H1 (cell line): Measurements from ENCODE around the gene PRODH2. TPM values are rescaled to one million over a fixed set of nuclear protein-coding genes. Genes with fewer than 3 reads are reported as not detected.

Experiments
- CTCF ChIA-PET: fragments of 300-600 bp; sonication (Branson Sonifier 250); formaldehyde crosslinking; loops from one replicate; lab custom pipeline; 2021; ENCODE audit not compliant: partially characterized antibody; lab: Charles Lee
- POLR2A ChIA-PET: fragments of 300-600 bp; sonication (Branson Sonifier 250); formaldehyde crosslinking; loops from one replicate; lab custom pipeline; 2021; ENCODE audit warnings: inconsistent platforms; ENCODE audit not compliant: partially characterized antibody; lab: Charles Lee
- DNase-seq, 2 experiments: peaks; one replicate each; pipeline versions ENCODE4 v3.0.0 to v3.0.0-alpha.2; 2010 to 2022; ENCODE audit warnings: low spot score in 2 of 2, low read depth in 1 of 2, mixed read lengths in 1 of 2
- FAIRE-seq: peaks from 2 replicates; lab custom pipeline; 2011; peaks lifted over from hg19 to GRCh38; lab: Jason Lieb, UNC
- H2AFZ ChIP-seq: 2 replicates; pipeline ENCODE4 v1.8.1; 2012; ENCODE audit warnings: low read length, inconsistent platforms
- H2AK5ac ChIP-seq: 2 replicates; pipeline ENCODE4 v1.6.1; 2013; ENCODE audit warnings: low read depth, low read length
- H2BK120ac ChIP-seq: replicated peaks from 2 replicates; pipeline ENCODE3; 2013; ENCODE audit warnings: low read depth, low read length, inconsistent platforms
- H2BK12ac ChIP-seq: 2 replicates; pipeline ENCODE4 v1.6.1; 2013; ENCODE audit warnings: low read depth, low read length
- H2BK15ac ChIP-seq: 2 replicates; pipeline ENCODE4 v1.6.1; 2013; ENCODE audit warnings: low read length
- H2BK20ac ChIP-seq: 2 replicates; pipeline ENCODE4 v1.6.1; 2013; ENCODE audit warnings: low read length
- H2BK5ac ChIP-seq: 2 replicates; pipeline ENCODE4 v1.6.1; 2013; ENCODE audit warnings: low read depth, low read length
- H3K14ac ChIP-seq: 2 replicates; pipeline ENCODE4 v1.6.1; 2013; ENCODE audit warnings: inconsistent platforms; ENCODE audit not compliant: insufficient read length
- H3K18ac ChIP-seq: 2 replicates; pipeline ENCODE4 v1.6.1; 2013; ENCODE audit warnings: low read length; ENCODE audit errors: extremely low read depth
- H3K23ac ChIP-seq: 2 replicates; pipeline ENCODE4 v1.6.1; 2013; ENCODE audit warnings: inconsistent platforms; ENCODE audit not compliant: insufficient read length
- H3K23me2 ChIP-seq: 2 replicates; pipeline ENCODE4 v1.6.1; 2013; ENCODE audit warnings: low read depth, low read length
- H3K27ac ChIP-seq: 2 replicates; pipeline ENCODE4 v1.6.1; 2011; ENCODE audit warnings: low read depth, low read length, inconsistent platforms
- H3K27me3 ChIP-seq, 4 experiments: replicated peaks in 1 of 4; 1 replicate in 1 of 4; 2 replicates in 3 of 4; pipeline versions ENCODE4 v1.6.1 to v1.8.1; 2011 to 2013; ENCODE audit warnings: low read length in 3 of 4, mild to moderate bottlenecking in 3 of 4, inconsistent platforms in 2 of 4, mixed read lengths in 2 of 4, moderate library complexity in 1 of 4; ENCODE audit not compliant: control insufficient read depth in 3 of 4, insufficient read depth in 3 of 4; ENCODE audit errors: extremely low read depth in 1 of 4
- H3K36me3 ChIP-seq, 4 experiments: 2 replicates each; pipeline versions ENCODE4 v1.6.1 to v1.8.1; 2011 to 2013; ENCODE audit warnings: mild to moderate bottlenecking in 4 of 4, low read length in 3 of 4, moderate library complexity in 2 of 4, control low read depth in 1 of 4, inconsistent platforms in 1 of 4; ENCODE audit not compliant: insufficient read depth in 4 of 4, control insufficient read depth in 2 of 4
- H3K4ac ChIP-seq: replicated peaks from 2 replicates; pipeline ENCODE3; 2013; ENCODE audit warnings: low read length, low read depth, mixed read lengths, inconsistent platforms; ENCODE audit not compliant: insufficient read length
- H3K4me1 ChIP-seq, 4 experiments: replicated peaks in 1 of 4; 1 replicate in 1 of 4; 2 replicates in 3 of 4; pipeline versions ENCODE4 v1.6.1 to v1.8.1; 2011 to 2013; ENCODE audit warnings: low read length in 3 of 4, inconsistent platforms in 2 of 4, mixed read lengths in 1 of 4; ENCODE audit not compliant: insufficient read depth in 4 of 4, control insufficient read depth in 3 of 4
- H3K4me2 ChIP-seq, 2 experiments: 2 replicates each; pipeline versions ENCODE4 v1.6.1 to v1.8.1; 2011 to 2013; ENCODE audit warnings: low read depth in 2 of 2, low read length in 2 of 2, control low read depth in 1 of 2, inconsistent platforms in 1 of 2, mild to moderate bottlenecking in 1 of 2; ENCODE audit not compliant: insufficient read depth in 1 of 2
- H3K4me3 ChIP-seq, 4 experiments: fragments of 200-600, 300-600 bp in 1 of 4; sonication (generic), shearing (Covaris generic), sonication (Bioruptor Twin) in 1 of 4; 2 replicates each; pipeline versions ENCODE4 v1.5.1 to v1.8.1; 2011 to 2016; ENCODE audit warnings: low read length in 4 of 4, low read depth in 3 of 4, control low read depth in 2 of 4, inconsistent platforms in 2 of 4, mild to moderate bottlenecking in 2 of 4, mixed read lengths in 1 of 4, moderate library complexity in 1 of 4; ENCODE audit not compliant: insufficient read depth in 2 of 4; ENCODE audit errors: extremely low read depth in 1 of 4
- H3K56ac ChIP-seq: replicated peaks from 2 replicates; pipeline ENCODE3; 2013; ENCODE audit warnings: low read depth, mild to moderate bottlenecking, mixed read lengths, low read length, inconsistent platforms; ENCODE audit not compliant: insufficient read length
- H3K79me1 ChIP-seq: 2 replicates; pipeline ENCODE4 v1.6.1; 2013; ENCODE audit warnings: low read depth, low read length, control low read depth
- H3K79me2 ChIP-seq, 2 experiments: 2 replicates each; pipeline versions ENCODE4 v1.6.1 to v1.8.1; 2012 to 2013; ENCODE audit warnings: low read length in 2 of 2, mild to moderate bottlenecking in 2 of 2, inconsistent platforms in 1 of 2; ENCODE audit not compliant: insufficient read depth in 2 of 2, control insufficient read depth in 1 of 2
- H3K9ac ChIP-seq, 4 experiments: replicated peaks in 1 of 4; 1 replicate in 1 of 4; 2 replicates in 3 of 4; pipeline versions ENCODE4 v1.6.1 to v1.8.1; 2011 to 2013; ENCODE audit warnings: low read depth in 3 of 4, low read length in 3 of 4, control low read depth in 2 of 4, mild to moderate bottlenecking in 2 of 4, moderate library complexity in 2 of 4, inconsistent platforms in 1 of 4; ENCODE audit errors: extremely low read depth in 1 of 4
- H3K9me3 ChIP-seq, 2 experiments: 2 replicates each; pipeline versions ENCODE4 v1.6.1 to v1.8.1; 2012 to 2013; ENCODE audit warnings: mild to moderate bottlenecking in 2 of 2, moderate library complexity in 2 of 2, control low read depth in 1 of 2, inconsistent platforms in 1 of 2, low read depth in 1 of 2, low read length in 1 of 2, mixed read lengths in 1 of 2; ENCODE audit not compliant: insufficient read depth in 2 of 2
- H4K20me1 ChIP-seq, 2 experiments: replicated peaks in 1 of 2; 2 replicates each; pipeline versions ENCODE3 to v1.8.1; 2011 to 2013; ENCODE audit warnings: inconsistent platforms in 2 of 2, low read length in 2 of 2, mild to moderate bottlenecking in 1 of 2; ENCODE audit not compliant: insufficient read depth in 2 of 2, control insufficient read depth in 1 of 2
- H4K5ac ChIP-seq: 2 replicates; pipeline ENCODE4 v1.6.1; 2013; ENCODE audit warnings: low read length, low read depth, mixed read lengths, inconsistent platforms; ENCODE audit not compliant: insufficient read length
- H4K8ac ChIP-seq: 2 replicates; pipeline ENCODE4 v1.8.0; 2013; ENCODE audit warnings: mild to moderate bottlenecking, moderate library complexity, low read length, inconsistent platforms; ENCODE audit not compliant: insufficient read depth; ENCODE audit errors: extremely low read depth
- H4K91ac ChIP-seq: replicated peaks from 2 replicates; pipeline ENCODE3; 2013; ENCODE audit warnings: low read length, mixed read lengths, inconsistent platforms; ENCODE audit not compliant: insufficient read length
- EGR1 ChIP-seq: IDR thresholded peaks from 2 replicates; pipeline ENCODE4 v1.6.1; 2011; ENCODE audit warnings: low read depth, low read length, borderline replicate concordance
- SRF ChIP-seq: IDR thresholded peaks from 2 replicates; pipeline ENCODE4 v1.6.1; 2011; ENCODE audit warnings: mild to moderate bottlenecking, low read depth, low read length, moderate library complexity
- USF2 ChIP-seq: IDR thresholded peaks from 2 replicates; pipeline ENCODE4 v1.6.1; 2011; ENCODE audit warnings: low read length, improper control_type of control experiment
- WGBS, 2 experiments: shearing (Covaris generic) in 1 of 2; methylation state at CpG; one replicate each; pipeline versions ENCODE4 v1.1.6 to v1.1.7; 2013 to 2015; ENCODE audit warnings: low lambda C conversion rate in 2 of 2, mixed read lengths in 2 of 2, inconsistent platforms in 1 of 2, low coverage in 1 of 2, missing lambda C conversion rate in 1 of 2; ENCODE audit not compliant: insufficient replicate concordance in 2 of 2, insufficient coverage in 1 of 2, insufficient read length in 1 of 2; ENCODE audit errors: extremely low coverage in 1 of 2, missing lambda C conversion rate in 1 of 2; 5-methylcytosine and 5-hydroxymethylcytosine counted together
- polyA plus RNA-seq, 7 experiments: library from polyadenylated mRNA; depleted of rRNA in 3 of 7; stranded (reverse) in 5 of 7; unstranded in 2 of 7; fragments of >200 nt in 5 of 7; fragments of 200-250 nt in 2 of 7; gene quantifications; 1 replicate in 5 of 7; 2 replicates in 1 of 7; 4 replicates in 1 of 7; pipeline versions ENCODE4 v1.2.1 to v1.2.3, GENCODE V29; 2011 to 2013; ENCODE audit warnings: missing spikeins in 2 of 7, mixed read lengths in 2 of 7
- total RNA-seq: library from RNA; stranded (reverse); fragmentation: NEBNext Ultra II Directional; extraction: Animal tissue kit (Norgen Biotek cat#: 25700); gene quantifications from 2 replicates; pipeline ENCODE4 v1.2.1, GENCODE V29; 2021

Gene PRODH2
- total and polyA plus RNA-seq, 2 of the 8 experiments (the other 6 are each of a cell fraction or from before 2014, with no cell fraction given) = not detected

DNA sequence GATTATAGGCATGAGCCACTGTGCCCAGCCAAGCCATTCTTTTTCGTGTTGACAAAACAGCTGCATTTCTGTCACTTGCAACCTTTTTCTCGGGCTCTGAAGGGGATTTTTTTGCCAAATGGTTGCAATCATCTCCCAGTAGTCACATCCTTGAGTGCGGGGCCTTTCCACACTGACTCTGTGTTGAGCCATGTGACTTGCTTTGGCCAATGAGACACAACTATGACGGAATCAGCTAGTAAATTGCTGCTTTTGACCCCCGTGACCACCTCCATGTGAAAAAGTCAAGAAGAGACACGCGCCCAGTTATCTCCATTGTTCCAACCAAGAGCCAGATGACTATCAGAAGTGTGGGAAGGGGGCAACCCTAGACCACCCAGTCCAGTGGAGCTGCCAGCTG lies 21.3 kb upstream of the PRODH2 start:
- no peaks in the 10 kb centered on the region; a peak in 1 of 7 replicates for H3K27me3 ChIP-seq
- POLR2A ChIA-PET = interaction anchor here (0.6 kb wide), 1 partner anchor 16 kb away, joined by 3 read pairs; no protein-coding TSS in a partner anchor
- H2BK15ac ChIP-seq = no peak overlapping the region
- H3K4me1 ChIP-seq = no peaks in the 10 kb centered on the region
- H4K91ac ChIP-seq = no peak overlapping the region
- no peak overlapping the region for H3K18ac ChIP-seq
- H3K4me3 ChIP-seq = no peak overlapping the region
- H2BK20ac ChIP-seq = no peak overlapping the region
- no peak overlapping the region for H3K56ac ChIP-seq
- no peak overlapping the region for H3K4ac ChIP-seq
- 75% methylated on average over 7 of the region's 7 CpGs; no CpG with 5 or more reads in 1 of the 2 experiments for WGBS, 2 experiments
- CTCF ChIA-PET = interaction anchor here (1.3 to 2.6 kb wide), 4 partner anchors 8 to 16 kb away, joined by 4 to 13 read pairs (median 9); no protein-coding TSS in a partner anchor
- H3K36me3 ChIP-seq = no peaks in the 10 kb centered on the region
- no peaks in the 10 kb centered on the region for H3K23me2 ChIP-seq
- H4K20me1 ChIP-seq = no peaks in the 10 kb centered on the region
- FAIRE-seq = no peak
- H2BK12ac ChIP-seq = no peak overlapping the region
- H4K8ac ChIP-seq = no peak overlapping the region
- no peaks in the 10 kb centered on the region for H3K79me2 ChIP-seq
- H3K27ac ChIP-seq = no peak overlapping the region
- peak overlapping the region; percentile 63; the same call in 1 of the 2 replicates for H2AFZ ChIP-seq
- no peak overlapping the region for H3K14ac ChIP-seq
- no peak overlapping the region for H2BK5ac ChIP-seq
- H2BK120ac ChIP-seq = no peak overlapping the region
- TF ChIP-seq USF2 (peak; percentile 28; the same call in 1 of the 2 replicates), EGR1 (no peak), SRF (no peak)
- no peak for DNase-seq
- no peaks in the 10 kb centered on the region for H3K79me1 ChIP-seq
- no peak overlapping the region for H3K9ac ChIP-seq
- H2AK5ac ChIP-seq = no peak overlapping the region
- no peaks in the 10 kb centered on the region for H3K9me3 ChIP-seq
- no peak overlapping the region for H4K5ac ChIP-seq
- H3K4me2 ChIP-seq = no peak overlapping the region
- no peak overlapping the region for H3K23ac ChIP-seq
